Astrocyte of the spinal cord (primary cell): Measurements from ENCODE around the gene ROR2.
"Not testable (repeated sequence)": the region's sequence is repeated elsewhere in the genome, so short reads cannot be mapped to it uniquely, and the experiment has no call there.

ENCODE experiments used
- DNase-seq: peaks from one replicate; pipeline ENCODE4 v3.0.0; 2011; ENCODE audit warnings: low read depth, low spot score
- H3K4me3 ChIP-seq: 2 replicates; pipeline ENCODE4 v1.5.1; 2011; ENCODE audit warnings: low read depth, mild to moderate bottlenecking, low read length, moderate library complexity
- CTCF ChIP-seq: IDR thresholded peaks from 2 replicates; pipeline ENCODE4 v1.5.1; 2012; ENCODE audit warnings: low read depth, mild to moderate bottlenecking, low read length, inconsistent platforms
- in situ Hi-C: cut with HindIII; loops from 2 replicates; pipeline ENCODE4 v1.10.0; 2017; ENCODE audit warnings: low sequenced_read_pairs

ROR2 gene

GRCh38 chr9:91799113-91799744, 150.8 kb downstream of the ROR2 start:
- H3K4me3 ChIP-seq: no peak overlapping the region
- TF ChIP-seq CTCF: no peak
- no peak for DNase-seq
- in situ Hi-C loops: no loop called here

- DNase-seq, H3K4me3 ChIP-seq, in situ Hi-C loops: not testable (repeated sequence)
Observed at GRCh38 chr9:91798273-91799112, 151.5 kb downstream of the ROR2 start.

GRCh38 chr9:91797517-91797916, 152.5 kb downstream of the ROR2 start:
- DNase-seq, H3K4me3 ChIP-seq, in situ Hi-C loops: not testable (repeated sequence)

- in situ Hi-C loops, DNase-seq, H3K4me3 ChIP-seq: not testable (repeated sequence)
Observed at GRCh38 chr9:91796516-91796915, 153.5 kb downstream of the ROR2 start.

GRCh38 chr9:91795598-91796241, 154.3 kb downstream of the ROR2 start:
- no peak for DNase-seq
- in situ Hi-C loops: no loop called here
- TF ChIP-seq CTCF: no peak
- no peak overlapping the region for H3K4me3 ChIP-seq

GRCh38 chr9:91793371-91793770, 156.7 kb downstream of the ROR2 start:
- H3K4me3 ChIP-seq, DNase-seq, in situ Hi-C loops: not testable (repeated sequence)

- in situ Hi-C loops: no loop called here
- no peak for DNase-seq
- no peak for TF ChIP-seq CTCF
- no peak overlapping the region for H3K4me3 ChIP-seq
Observed at GRCh38 chr9:91790917-91791316, 159.1 kb downstream of the ROR2 start.

GRCh38 chr9:91789941-91790340, 160.1 kb downstream of the ROR2 start:
- no peak overlapping the region for H3K4me3 ChIP-seq
- no peak for DNase-seq
- in situ Hi-C loops: no loop called here
- TF ChIP-seq CTCF: no peak
